Measurements from ENCODE around the gene TFDP2. TPM values are rescaled to one million over a fixed set of nuclear protein-coding genes. Genes with fewer than 3 reads are reported as not detected.
A peak's percentile ranks its signal among the peaks of the same experiment; 100 is the strongest.

TFDP2 gene
- total RNA-seq, 3 donors from 2014 or later (not counting 1 experiment from before 2014, with no cell fraction given): 134 to 154 (median 142) TPM

GRCh38 chr3:141945726-141946485, 203.4 kb downstream of the TFDP2 start:
- WGBS (ENCODE audit: insufficient coverage): 97% methylated on average over 16 of the region's 16 CpGs
- H3K9me3 Mint-ChIP-seq: no peaks in the 10 kb centered on the region
- ATAC-seq (no peak), DNase-seq (no peak)
- H3K27me3 Mint-ChIP-seq (ENCODE audit: low read depth in 2 of 2): no peaks in the 10 kb centered on the region
- H3K4me3 Mint-ChIP-seq: no peak overlapping the region
- TF ChIP-seq CTCF (IDR thresholded peaks at IDR 0.05): no peak
- Histone ChIP-seq H3K4me1 (ENCODE audit: control insufficient read depth, insufficient read depth, low read length) (no peaks in the 10 kb centered on the region), H3K4me3 (ENCODE audit: low read length) (no peak overlapping the region), H3K36me3 (ENCODE audit: control insufficient read depth, insufficient read depth, low read length) (peaks cover 2% of the 10 kb centered on the region), H3K27ac (ENCODE audit: low read length) (no peak overlapping the region), H3K27me3 (ENCODE audit: control insufficient read depth, insufficient read depth, low read length) (no peaks in the 10 kb centered on the region), H3K9me3 (ENCODE audit: control insufficient read depth, insufficient read depth, low read length) (no peaks in the 10 kb centered on the region)
- H3K4me1 Mint-ChIP-seq: peaks cover 7 to 11% of the 10 kb centered on the region in 2 donors
- no peaks in the 10 kb centered on the region for H3K36me3 Mint-ChIP-seq
- intact Hi-C loops (cut with micrococcal nuclease): no loop called here
- no peak overlapping the region for H3K27ac Mint-ChIP-seq

DNA sequence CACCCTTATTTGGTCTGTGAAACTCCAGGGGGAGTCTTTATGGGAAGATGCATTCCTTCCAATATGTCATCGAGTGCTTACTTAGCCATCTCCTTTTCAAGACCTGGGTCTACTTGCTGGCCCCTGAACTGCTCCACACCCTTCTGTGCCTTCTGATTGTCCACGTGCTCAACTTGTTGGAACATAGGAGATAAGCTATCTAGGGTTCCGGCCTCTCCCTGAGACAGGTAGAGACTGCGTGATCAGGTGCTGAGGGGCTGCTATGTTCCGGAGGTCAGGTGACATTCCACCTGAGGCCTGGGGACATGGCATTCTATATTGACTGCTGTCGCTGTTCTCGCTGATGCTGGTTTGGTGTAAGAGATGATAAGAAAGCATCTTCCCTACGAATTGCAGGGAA, 207.3 kb downstream of the TFDP2 start:
- H3K27ac Mint-ChIP-seq: no peak overlapping the region
- H3K27me3 Mint-ChIP-seq (ENCODE audit: low read depth in 2 of 2): no peaks in the 10 kb centered on the region
- no peak for DNase-seq
- no peaks in the 10 kb centered on the region for H3K27me3 ChIP-seq (ENCODE audit: control insufficient read depth, insufficient read depth, low read length)
- no peak overlapping the region for H3K27ac ChIP-seq (ENCODE audit: low read length)
- no peak for TF ChIP-seq CTCF (IDR thresholded peaks at IDR 0.05)
- H3K36me3 Mint-ChIP-seq: no peaks in the 10 kb centered on the region
- intact Hi-C loops (cut with micrococcal nuclease): no loop called here
- H3K9me3 Mint-ChIP-seq: no peaks in the 10 kb centered on the region
- no peaks in the 10 kb centered on the region for H3K9me3 ChIP-seq (ENCODE audit: control insufficient read depth, insufficient read depth, low read length)
- H3K4me1 Mint-ChIP-seq: peaks cover 9 to 17% of the 10 kb centered on the region in 2 donors
- H3K36me3 ChIP-seq (ENCODE audit: control insufficient read depth, insufficient read depth, low read length): no peaks in the 10 kb centered on the region
- ATAC-seq: no peak
- H3K4me3 ChIP-seq (ENCODE audit: low read length): no peak overlapping the region
- over 99% methylated on average over 8 of the region's 8 CpGs for WGBS (ENCODE audit: insufficient coverage)
- H3K4me1 ChIP-seq (ENCODE audit: control insufficient read depth, insufficient read depth, low read length): no peaks in the 10 kb centered on the region
- no peak overlapping the region for H3K4me3 Mint-ChIP-seq

- Mint-ChIP-seq H3K27ac (peak overlapping the region in 1 of 2 donors; percentile 6), H3K4me3 (peak overlapping the region; percentile 3)
- H3K27me3 ChIP-seq (ENCODE audit: control insufficient read depth, insufficient read depth, low read length): no peaks in the 10 kb centered on the region
These were observed 208.3 kb downstream of the TFDP2 start for GRCh38 chr3:141941093-141941492.

More at GRCh38 chr3:141941093-141941492, 208.3 kb downstream of the TFDP2 start:
- Histone ChIP-seq H3K4me1 (ENCODE audit: control insufficient read depth, insufficient read depth, low read length) (no peaks in the 10 kb centered on the region), H3K36me3 (ENCODE audit: control insufficient read depth, insufficient read depth, low read length) (no peaks in the 10 kb centered on the region), H3K9me3 (ENCODE audit: control insufficient read depth, insufficient read depth, low read length) (no peaks in the 10 kb centered on the region), H3K4me3 (ENCODE audit: low read length) (no peak overlapping the region), H3K27ac (ENCODE audit: low read length) (no peak overlapping the region)
- H3K27me3 Mint-ChIP-seq (ENCODE audit: low read depth in 2 of 2): no peaks in the 10 kb centered on the region
- no peaks in the 10 kb centered on the region for H3K36me3 Mint-ChIP-seq
- intact Hi-C loops (cut with micrococcal nuclease): no loop called here
- no peaks in the 10 kb centered on the region for H3K9me3 Mint-ChIP-seq
- WGBS (ENCODE audit: insufficient coverage): 19% methylated on average over 8 of the region's 8 CpGs
- peaks cover 9 to 17% of the 10 kb centered on the region in 2 donors for H3K4me1 Mint-ChIP-seq
- ATAC-seq: peak in 2 of 3 donors; percentile 38 to 45
- TF ChIP-seq CTCF (IDR thresholded peaks at IDR 0.05): no peak
- DNase-seq: no peak
